GM23248 (cell line): Measurements from ENCODE around the gene CFAP65. TPM values are rescaled to one million over a fixed set of nuclear protein-coding genes. Genes with fewer than 3 reads are reported as not detected.

Experiments used
- DNase-seq: peaks from one replicate; pipeline ENCODE4 v3.0.0-alpha.2; 2015
- H2AFZ ChIP-seq: fragments of 200-600 bp; sonication (generic); 2 replicates; pipeline ENCODE4 v1.6.1; 2016; ENCODE audit warnings: antibody characterized with exemption
- H3F3A ChIP-seq: fragments of 200-600 bp; sonication (generic); 2 replicates; pipeline ENCODE4 v1.6.1; 2016; ENCODE audit warnings: mild to moderate bottlenecking, antibody characterized with exemption, mixed run types; ENCODE audit not compliant: insufficient read depth
- H3K27ac ChIP-seq: fragments of 200-600 bp; sonication (generic); 2 replicates; pipeline ENCODE4 v1.5.1; 2016; ENCODE audit warnings: mild to moderate bottlenecking
- H3K27me3 ChIP-seq: fragments of 200-600 bp; sonication (generic); replicated peaks from 2 replicates; pipeline ENCODE4 v1.6.1; 2016; ENCODE audit warnings: mild to moderate bottlenecking; ENCODE audit not compliant: insufficient read depth
- H3K36me3 ChIP-seq: fragments of 200-600 bp; sonication (generic); 2 replicates; pipeline ENCODE4 v1.6.1; 2016; ENCODE audit warnings: low read depth, mild to moderate bottlenecking
- H3K4me1 ChIP-seq: fragments of 200-600 bp; sonication (generic); 2 replicates; pipeline ENCODE4 v1.6.1; 2016; ENCODE audit warnings: mild to moderate bottlenecking; ENCODE audit not compliant: insufficient read depth
- H3K4me2 ChIP-seq: fragments of 200-600 bp; sonication (generic); one replicate; pipeline ENCODE4 v1.6.1; 2016; ENCODE audit warnings: mild to moderate bottlenecking; ENCODE audit not compliant: unreplicated experiment
- H3K4me3 ChIP-seq: fragments of 200-600 bp; sonication (generic); 2 replicates; pipeline ENCODE4 v1.5.1; 2016; ENCODE audit warnings: mild to moderate bottlenecking
- H3K79me2 ChIP-seq: fragments of 200-600 bp; sonication (generic); 2 replicates; pipeline ENCODE4 v1.6.1; 2016; ENCODE audit warnings: mild to moderate bottlenecking; ENCODE audit not compliant: insufficient read depth
- H3K9ac ChIP-seq: fragments of 200-600 bp; sonication (generic); 2 replicates; pipeline ENCODE4 v1.6.1; 2016; ENCODE audit warnings: mild to moderate bottlenecking
- H3K9me2 ChIP-seq: fragments of 200-600 bp; sonication (generic); 2 replicates; pipeline ENCODE4 v1.6.1; 2016; ENCODE audit warnings: mixed run types, mild to moderate bottlenecking, moderate library complexity; ENCODE audit not compliant: insufficient read depth
- H3K9me3 ChIP-seq: fragments of 200-600 bp; sonication (generic); one replicate; pipeline ENCODE4 v1.6.1; 2017; ENCODE audit warnings: low read depth
- H4K20me1 ChIP-seq: fragments of 200-600 bp; sonication (generic); 2 replicates; pipeline ENCODE4 v1.6.0; 2016; ENCODE audit not compliant: insufficient read depth
- EZH2 ChIP-seq: fragments of 200-600 bp; sonication (generic); IDR thresholded peaks from 2 replicates; pipeline ENCODE4 v1.6.1; 2018; ENCODE audit warnings: antibody characterized with exemption, mild to moderate bottlenecking; ENCODE audit not compliant: insufficient read depth, poor library complexity, severe bottlenecking
- EZH2phosphoT487 ChIP-seq: fragments of 200-600 bp; sonication (generic); IDR thresholded peaks from 2 replicates; pipeline ENCODE4 v1.6.1; 2018; ENCODE audit warnings: antibody characterized with exemption, moderate library complexity, mild to moderate bottlenecking, low read depth; ENCODE audit not compliant: insufficient read depth
- WGBS, 2 experiments: methylation state at CpG; one replicate each; pipeline ENCODE4 v1.1.6; 2015 to 2017; ENCODE audit warnings: low lambda C conversion rate in 2 of 2, low coverage in 1 of 2; ENCODE audit errors: missing lambda C conversion rate in 2 of 2; 5-methylcytosine and 5-hydroxymethylcytosine counted together
- in situ Hi-C: fragments of 300-500 bp; cut with MboI; formaldehyde crosslinking; loops from 2 replicates; pipeline ENCODE4 v1.15.0; 2020
- polyA plus RNA-seq: library from polyadenylated mRNA; unstranded; fragments of >200 nt; fragmentation: Nextera tagmentation; extraction: Ambion mirVana; gene quantifications from 2 replicates; pipeline ENCODE4 v1.2.1, GENCODE V29; 2016
- total RNA-seq: library from RNA; depleted of rRNA; stranded (reverse); fragments of >200 nt; shearing (Covaris generic); gene quantifications from 2 replicates; pipeline ENCODE4 v1.2.3, GENCODE V29; 2014

Gene CFAP65
- total and polyA plus RNA-seq, 2 experiments from 2014 or later, result 0.08 TPM; not detected in 1

GRCh38 chr2:218964041-218964771 lies 77.1 kb downstream of the CFAP65 start:
- Histone ChIP-seq H3K9ac (no peak overlapping the region), H3K4me3 (no peak overlapping the region), H2AFZ (no peak overlapping the region), H3F3A (no peaks in the 10 kb centered on the region; the same call in 1 of the 2 replicates), H3K27me3 (peaks cover 34% of the 10 kb centered on the region), H3K4me1 (no peaks in the 10 kb centered on the region), H3K27ac (no peak overlapping the region), H3K79me2 (no peaks in the 10 kb centered on the region), H3K9me2 (no peaks in the 10 kb centered on the region), H3K36me3 (no peaks in the 10 kb centered on the region), H3K9me3 (no peaks in the 10 kb centered on the region), H3K4me2 (no peak overlapping the region), H4K20me1 (no peaks in the 10 kb centered on the region)
- no peak for TF ChIP-seq EZH2phosphoT487
- no peak for TF ChIP-seq EZH2
- WGBS, 2 experiments, result 17 to 27% methylated on average over 5 of the region's 5 CpGs
- in situ Hi-C loops, result no loop called here
- DNase-seq, result peak; percentile 75

GRCh38 chr2:218963601-218964000 lies 77.7 kb downstream of the CFAP65 start:
- Histone ChIP-seq H3K9me2 (no peaks in the 10 kb centered on the region), H3K4me3 (no peak overlapping the region), H3K79me2 (no peaks in the 10 kb centered on the region), H3K9me3 (no peaks in the 10 kb centered on the region), H3K4me2 (no peak overlapping the region), H4K20me1 (no peaks in the 10 kb centered on the region), H2AFZ (no peak overlapping the region), H3K27me3 (peaks cover 39% of the 10 kb centered on the region), H3K4me1 (no peaks in the 10 kb centered on the region), H3K27ac (no peak overlapping the region), H3F3A (no peaks in the 10 kb centered on the region; the same call in 1 of the 2 replicates), H3K36me3 (no peaks in the 10 kb centered on the region), H3K9ac (no peak overlapping the region)
- WGBS, 2 experiments, result 24 to 30% methylated on average over 5 of the region's 5 CpGs
- no peak for DNase-seq
- TF ChIP-seq EZH2, result no peak
- no peak for TF ChIP-seq EZH2phosphoT487
- in situ Hi-C loops, result no loop called here

GRCh38 chr2:218962859-218963492 lies 78.3 kb downstream of the CFAP65 start:
- no peak overlapping the region for H2AFZ ChIP-seq
- DNase-seq, result peak; percentile 58
- TF ChIP-seq EZH2phosphoT487 (no peak), EZH2 (no peak)

GRCh38 chr2:218961651-218962570 lies 79.4 kb downstream of the CFAP65 start:
- Histone ChIP-seq H3K9ac (no peak overlapping the region), H3K27ac (no peak overlapping the region), H3K4me1 (no peaks in the 10 kb centered on the region), H3K79me2 (no peaks in the 10 kb centered on the region), H3K9me3 (no peaks in the 10 kb centered on the region), H3F3A (no peaks in the 10 kb centered on the region; the same call in 1 of the 2 replicates), H3K36me3 (no peaks in the 10 kb centered on the region), H3K4me2 (no peak overlapping the region), H3K9me2 (no peaks in the 10 kb centered on the region), H4K20me1 (no peaks in the 10 kb centered on the region), H2AFZ (no peak overlapping the region), H3K27me3 (peaks cover 39% of the 10 kb centered on the region), H3K4me3 (no peak overlapping the region)
- no peak for DNase-seq
- TF ChIP-seq EZH2 (no peak), EZH2phosphoT487 (no peak)
- 5 to 8% methylated on average over 28 to 34 of the region's 34 CpGs for WGBS, 2 experiments
- in situ Hi-C loops, result no loop called here

More at GRCh38 chr2:218962859-218963492, 78.3 kb downstream of the CFAP65 start:
- H3K9me3 ChIP-seq, result no peaks in the 10 kb centered on the region
- H3K9me2 ChIP-seq, result no peaks in the 10 kb centered on the region
- no peak overlapping the region for H3K27ac ChIP-seq
- in situ Hi-C loops, result no loop called here
- H3K27me3 ChIP-seq, result peaks cover 39% of the 10 kb centered on the region
- H3K4me1 ChIP-seq, result no peaks in the 10 kb centered on the region
- no peak overlapping the region for H3K4me3 ChIP-seq
- no peaks in the 10 kb centered on the region; the same call in 1 of the 2 replicates for H3F3A ChIP-seq
- WGBS, 2 experiments, result 3 to 5% methylated on average over 42 of the region's 42 CpGs
- H3K9ac ChIP-seq, result no peak overlapping the region
- no peaks in the 10 kb centered on the region for H3K36me3 ChIP-seq
- no peaks in the 10 kb centered on the region for H3K79me2 ChIP-seq
- no peak overlapping the region for H3K4me2 ChIP-seq
- H4K20me1 ChIP-seq, result no peaks in the 10 kb centered on the region
